ENCODE results near the gene AP3B1. TPM values are rescaled to one million over a fixed set of nuclear protein-coding genes. Genes with fewer than 3 reads are reported as not detected.

Gene AP3B1
- total RNA-seq, 1 experiment from 2014 or later = 41.8 TPM

- Mint-ChIP-seq H3K36me3 (ENCODE audit: insufficient read depth in 1 of 3, low read depth in 3 of 3) (no peaks in the 10 kb centered on the region; a peak in 1 of 7 replicates), H3K27me3 (ENCODE audit: low read depth) (peaks cover 97% of the 10 kb centered on the region), H3K4me1 (peaks cover 28 to 33% of the 10 kb centered on the region in 2 experiments), H3K9me3 (peaks cover 0 to 6% of the 10 kb centered on the region in 2 experiments; a peak in 1 of 5 replicates), H3K4me3 (no peak overlapping the region), H3K27ac (no peak overlapping the region)
- Histone ChIP-seq H2BK12ac (ENCODE audit: insufficient read length, low read depth, low read length) (no peak overlapping the region), H3K79me1 (ENCODE audit: insufficient read depth, low read depth, low read length, poor library complexity, severe bottlenecking) (no peaks in the 10 kb centered on the region), H2BK20ac (ENCODE audit: low read depth, low read length, poor library complexity, severe bottlenecking) (no peak overlapping the region), H2BK120ac (ENCODE audit: low read depth, low read length, poor library complexity, severe bottlenecking) (no peak overlapping the region), H4K91ac (ENCODE audit: insufficient read length, low read depth, low read length) (no peak overlapping the region), H3K27me3 (ENCODE audit: insufficient read depth, low read length) (peaks cover 38% of the 10 kb centered on the region; the same call in 1 of the 2 replicates), H3K9ac (ENCODE audit: extremely low read depth, insufficient read length, low read length) (no peak overlapping the region), H4K20me1 (ENCODE audit: control insufficient read depth, insufficient read depth, insufficient read length) (no peaks in the 10 kb centered on the region), H3K4ac (ENCODE audit: low read depth, low read length) (no peak overlapping the region), H2AK5ac (ENCODE audit: insufficient read length, low read length) (no peak overlapping the region), H3K4me1 (ENCODE audit: insufficient read depth, low read length) (peaks cover 8% of the 10 kb centered on the region; the same call in 1 of the 2 replicates), H3T11ph (ENCODE audit: low read length) (no peak overlapping the region), H3K56ac (ENCODE audit: insufficient read length, low read depth, low read length) (no peak overlapping the region), H3K14ac (ENCODE audit: insufficient read depth, low read length) (no peak overlapping the region), H3K4me2 (ENCODE audit: insufficient read depth, insufficient read length, low read length) (no peak overlapping the region), H3K18ac (ENCODE audit: insufficient read length, low read depth, low read length) (no peak overlapping the region), H2BK5ac (ENCODE audit: insufficient read length, low read length) (no peak overlapping the region), H3K9me3 (ENCODE audit: control insufficient read depth, low read depth, low read length) (no peaks in the 10 kb centered on the region), H4K8ac (replicated peaks; ENCODE audit: insufficient read length, low read depth, low read length) (no peak overlapping the region), H3K23me2 (ENCODE audit: insufficient read length, low read depth, low read length, poor library complexity, severe bottlenecking) (peaks cover 6% of the 10 kb centered on the region), H3K23ac (ENCODE audit: insufficient read length, low read depth, low read length) (no peak overlapping the region), H4K5ac (ENCODE audit: insufficient read length, low read depth, low read length) (no peak overlapping the region), H3K79me2 (ENCODE audit: insufficient read depth, low read length) (no peaks in the 10 kb centered on the region), H3K27ac (ENCODE audit: insufficient read length, low read depth, low read length) (no peak overlapping the region), H2BK15ac (ENCODE audit: low read depth, low read length) (no peak overlapping the region), H2AFZ (ENCODE audit: low read length) (no peak overlapping the region)
- no peak for DNase-seq
- WGBS (ENCODE audit: extremely low coverage, insufficient read length, low lambda C conversion rate) = no CpG with 5 or more reads among the region's 2 CpGs
- TF ChIP-seq CTCF (conservative IDR thresholded peaks at IDR 0.05) = no peak
Observed at GRCh38 chr5:77960863-77961396, 333.6 kb downstream of the AP3B1 start.

Data from H9 (cell line).